ENCODE results near the gene GOLPH3. TPM values are rescaled to one million over a fixed set of nuclear protein-coding genes. Genes with fewer than 3 reads are reported as not detected.

Gene GOLPH3
- total RNA-seq, 2 donors from 2014 or later: 118 to 259 TPM

GRCh38 chr5:32147959-32148358 is 26.2 kb downstream of the GOLPH3 start:
- intact Hi-C loops (cut with DNase I): no loop called here
- no peak for DNase-seq (ENCODE audit: low spot score)
- no peaks in the 10 kb centered on the region for H3K27me3 ChIP-seq (replicated peaks; ENCODE audit: insufficient read depth)
- WGBS: 92% methylated on average over 4 of the region's 4 CpGs
- peaks cover 25% of the 10 kb centered on the region for H3K4me1 ChIP-seq (replicated peaks)
- H3K27ac ChIP-seq: no peak overlapping the region
- no peak for TF ChIP-seq POLR2AphosphoS5 (IDR thresholded peaks at IDR 0.05)
- TF ChIP-seq CTCF (IDR thresholded peaks at IDR 0.05): no peak
- no peak for TF ChIP-seq POLR2A (IDR thresholded peaks at IDR 0.05)
- no peaks in the 10 kb centered on the region for H3K9me3 ChIP-seq
- no peak overlapping the region for H3K4me3 ChIP-seq
- H3K36me3 ChIP-seq: no peaks in the 10 kb centered on the region

- no peak for TF ChIP-seq CTCF (IDR thresholded peaks at IDR 0.05)
- TF ChIP-seq POLR2AphosphoS5 (IDR thresholded peaks at IDR 0.05): no peak
- no peak for TF ChIP-seq POLR2A (IDR thresholded peaks at IDR 0.05)
- H3K4me3 ChIP-seq: no peak overlapping the region
- 72% methylated on average over 3 of the region's 3 CpGs for WGBS
- H3K36me3 ChIP-seq: no peaks in the 10 kb centered on the region
- peak overlapping the region in 1 of 2 donors; percentile 8 for H3K27ac ChIP-seq
- no peaks in the 10 kb centered on the region for H3K27me3 ChIP-seq (replicated peaks; ENCODE audit: insufficient read depth)
- no peaks in the 10 kb centered on the region for H3K9me3 ChIP-seq
- intact Hi-C loops (cut with DNase I): no loop called here
- H3K4me1 ChIP-seq (replicated peaks): peaks cover 25% of the 10 kb centered on the region
- no peak for DNase-seq (ENCODE audit: low spot score)
Observed at GRCh38 chr5:32147236-32147635, 26.9 kb downstream of the GOLPH3 start.

DNA sequence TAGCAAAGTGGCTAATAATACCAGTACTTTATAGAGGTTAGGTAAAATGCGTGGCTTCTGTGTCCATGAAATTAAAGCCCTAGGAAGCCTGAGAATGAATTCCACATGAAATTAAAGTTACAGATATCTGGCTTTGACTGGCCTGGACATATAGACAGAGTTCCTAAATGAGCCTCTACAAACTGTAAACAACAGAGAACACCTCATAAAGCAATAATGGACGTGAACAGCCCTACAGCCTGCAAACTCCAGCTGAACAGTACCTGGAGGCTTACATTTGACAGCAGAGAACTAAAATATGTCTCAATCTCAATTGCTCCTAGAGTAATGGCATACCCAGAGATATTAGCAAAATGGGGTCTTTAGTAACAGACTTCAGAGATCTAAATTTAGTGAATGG is 28.7 kb downstream of the GOLPH3 start:
- TF ChIP-seq CTCF (IDR thresholded peaks at IDR 0.05) (no peak), POLR2AphosphoS5 (IDR thresholded peaks at IDR 0.05) (peak; percentile 16), POLR2A (IDR thresholded peaks at IDR 0.05) (no peak)
- H3K4me1 ChIP-seq (replicated peaks): peaks cover 16% of the 10 kb centered on the region
- 42% methylated on average over 2 of the region's 2 CpGs for WGBS
- intact Hi-C loops (cut with DNase I): no loop called here
- no peaks in the 10 kb centered on the region for H3K36me3 ChIP-seq
- DNase-seq (ENCODE audit: low spot score): no peak
- H3K27ac ChIP-seq: peak overlapping the region; percentile 40 to 73
- no peak overlapping the region for H3K4me3 ChIP-seq
- no peaks in the 10 kb centered on the region for H3K9me3 ChIP-seq
- no peaks in the 10 kb centered on the region for H3K27me3 ChIP-seq (replicated peaks; ENCODE audit: insufficient read depth)

DNA sequence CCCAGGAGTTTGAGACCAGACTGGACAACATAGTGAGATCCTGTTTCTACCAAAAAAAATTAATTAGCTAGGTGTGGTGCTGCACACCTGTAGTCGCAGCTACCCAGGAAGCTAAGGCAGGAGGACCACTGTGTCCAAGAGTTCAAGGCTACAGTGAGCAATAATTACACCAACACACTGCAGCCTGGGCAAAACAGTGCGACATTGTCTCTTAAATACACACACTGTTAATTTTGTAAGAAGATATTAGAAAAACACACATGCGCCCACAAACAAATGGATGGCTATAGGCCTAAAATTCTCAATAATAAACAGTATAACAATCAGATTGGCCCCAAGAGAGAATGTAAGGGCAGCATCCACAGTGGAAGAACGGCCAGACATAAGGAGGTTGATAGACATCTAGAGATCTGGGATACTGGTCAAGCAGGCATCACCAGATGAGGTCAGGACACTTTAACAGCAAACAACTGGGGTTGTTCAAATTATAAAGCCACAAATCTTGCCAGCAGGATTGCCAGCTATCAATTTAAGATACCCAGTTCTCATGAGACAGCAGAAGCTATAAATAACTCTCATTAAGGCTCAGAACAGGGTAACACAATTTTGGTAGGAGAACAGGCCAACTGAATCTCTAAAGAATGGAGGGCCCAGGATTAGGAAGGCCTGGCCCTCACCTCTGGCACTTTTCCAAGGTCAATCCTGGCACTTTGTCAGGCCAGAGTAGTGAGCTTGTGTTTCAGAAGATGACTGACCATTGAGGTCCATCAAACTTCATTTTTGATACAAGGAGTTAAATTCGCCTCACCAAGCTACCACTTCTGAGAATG is 29.5 kb downstream of the GOLPH3 start:
- no peak for DNase-seq (ENCODE audit: low spot score)
- WGBS: 84% methylated on average over 5 of the region's 5 CpGs
- peaks cover 16% of the 10 kb centered on the region for H3K4me1 ChIP-seq (replicated peaks)

DNA sequence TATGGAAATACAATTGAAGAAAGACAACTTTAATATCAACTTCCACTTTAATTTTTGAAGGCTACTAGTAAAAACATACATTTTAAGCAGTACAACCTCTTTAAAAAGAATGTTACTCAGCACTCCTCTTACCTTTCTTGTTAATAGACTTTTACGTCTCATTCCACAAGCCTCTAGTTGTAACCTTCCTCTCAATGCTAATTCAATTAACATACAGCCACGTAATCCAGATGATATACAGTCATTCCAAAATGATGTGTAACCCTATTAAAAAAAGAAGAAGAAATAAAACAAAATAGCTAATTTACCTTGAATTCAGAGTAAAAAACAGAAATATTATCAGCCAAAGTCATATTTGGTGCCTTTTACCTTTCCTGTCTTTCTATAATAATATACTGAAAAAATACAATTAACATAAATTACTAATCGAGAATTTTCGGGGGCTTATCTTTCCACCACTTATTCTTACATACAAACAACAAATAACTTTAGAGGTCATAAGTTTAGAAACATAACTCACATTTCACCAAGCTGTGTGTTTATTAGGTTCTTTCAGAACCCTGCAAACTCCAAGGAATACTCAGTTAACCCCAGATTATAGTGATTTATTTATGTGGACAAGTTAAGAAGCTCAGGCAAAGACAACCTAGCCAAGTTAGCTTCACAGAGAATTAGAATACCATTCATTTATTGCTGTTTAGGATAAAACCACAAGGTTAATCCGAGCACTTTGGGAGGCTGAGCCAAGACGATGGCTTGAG is 30.3 kb downstream of the GOLPH3 start:
- no peaks in the 10 kb centered on the region for H3K27me3 ChIP-seq (replicated peaks; ENCODE audit: insufficient read depth)
- H3K36me3 ChIP-seq: no peaks in the 10 kb centered on the region
- no peak overlapping the region for H3K4me3 ChIP-seq
- H3K27ac ChIP-seq: peak overlapping the region in 1 of 2 donors; percentile 73
- DNase-seq (ENCODE audit: low spot score): no peak
- H3K9me3 ChIP-seq: no peaks in the 10 kb centered on the region
- H3K4me1 ChIP-seq (replicated peaks): peaks cover 13% of the 10 kb centered on the region
- intact Hi-C loops (cut with DNase I): no loop called here
- WGBS: 57% methylated on average over 6 of the region's 6 CpGs
- TF ChIP-seq POLR2A (IDR thresholded peaks at IDR 0.05) (no peak), CTCF (IDR thresholded peaks at IDR 0.05) (no peak), POLR2AphosphoS5 (IDR thresholded peaks at IDR 0.05) (no peak)

More for the DNA sequence above, 29.5 kb downstream of the GOLPH3 start:
- no peak for TF ChIP-seq POLR2A (IDR thresholded peaks at IDR 0.05)
- peak; percentile 29 for TF ChIP-seq POLR2AphosphoS5 (IDR thresholded peaks at IDR 0.05)
- no peaks in the 10 kb centered on the region for H3K36me3 ChIP-seq
- H3K27ac ChIP-seq: peak overlapping the region; percentile 40 to 73
- H3K4me3 ChIP-seq: no peak overlapping the region
- H3K27me3 ChIP-seq (replicated peaks; ENCODE audit: insufficient read depth): no peaks in the 10 kb centered on the region
- H3K9me3 ChIP-seq: no peaks in the 10 kb centered on the region
- intact Hi-C loops (cut with DNase I): no loop called here

Data from prostate gland (tissue), 2 donors.